ENCODE measurements around the gene IFI27L1.

Gene IFI27L1

GRCh38 chr14:94113073-94113472 is 32.0 kb downstream of the IFI27L1 start:
- no peaks in the 10 kb centered on the region for H3K36me3 ChIP-seq (replicated peaks; ENCODE audit: low read depth, low read length)
- no peak overlapping the region for H3K4me2 ChIP-seq (ENCODE audit: low read length)
- 0 out of 2 replicates have a peak, but pooled peaks cover 4% of the 10 kb centered on the region for H3K27me3 ChIP-seq (ENCODE audit: low read depth, low read length)
- no peaks in the 10 kb centered on the region for H3K79me2 ChIP-seq (ENCODE audit: low read length)
- no peak overlapping the region for H3K4me3 ChIP-seq (ENCODE audit: low read length)
- no peaks in the 10 kb centered on the region for H4K20me1 ChIP-seq (ENCODE audit: insufficient read depth, low read length)
- H2AFZ ChIP-seq (ENCODE audit: low read depth, low read length): no peak overlapping the region
- H3K27ac ChIP-seq (ENCODE audit: low read length): no peak overlapping the region
- H3K9ac ChIP-seq (ENCODE audit: low read length): no peak overlapping the region
- TF ChIP-seq EZH2phosphoT487 (IDR thresholded peaks at IDR 0.05; ENCODE audit: low read depth) (no peak), CTCF (IDR thresholded peaks at IDR 0.05; ENCODE audit: low read depth, low read length) (no peak)
- no peaks in the 10 kb centered on the region for H3K9me3 ChIP-seq (ENCODE audit: insufficient read depth, low read length)
- H3K4me1 ChIP-seq (ENCODE audit: low read length): no peaks in the 10 kb centered on the region

GRCh38 chr14:94113490-94113889 is 32.4 kb downstream of the IFI27L1 start:
- no peak overlapping the region for H3K4me2 ChIP-seq (ENCODE audit: low read length)
- H2AFZ ChIP-seq (ENCODE audit: low read depth, low read length): no peak overlapping the region
- H3K27me3 ChIP-seq (ENCODE audit: low read depth, low read length): 0 out of 2 replicates have a peak, but pooled peaks cover 4% of the 10 kb centered on the region
- no peak overlapping the region for H3K27ac ChIP-seq (ENCODE audit: low read length)
- TF ChIP-seq CTCF (IDR thresholded peaks at IDR 0.05; ENCODE audit: low read depth, low read length): no peak
- no peak for TF ChIP-seq EZH2phosphoT487 (IDR thresholded peaks at IDR 0.05; ENCODE audit: low read depth)
- H3K36me3 ChIP-seq (replicated peaks; ENCODE audit: low read depth, low read length): no peaks in the 10 kb centered on the region
- no peak overlapping the region for H3K4me3 ChIP-seq (ENCODE audit: low read length)
- no peaks in the 10 kb centered on the region for H4K20me1 ChIP-seq (ENCODE audit: insufficient read depth, low read length)
- no peaks in the 10 kb centered on the region for H3K9me3 ChIP-seq (ENCODE audit: insufficient read depth, low read length)
- H3K79me2 ChIP-seq (ENCODE audit: low read length): no peaks in the 10 kb centered on the region
- H3K4me1 ChIP-seq (ENCODE audit: low read length): no peaks in the 10 kb centered on the region
- no peak overlapping the region for H3K9ac ChIP-seq (ENCODE audit: low read length)

- Histone ChIP-seq H3K27ac (ENCODE audit: low read length) (no peak overlapping the region), H3K9ac (ENCODE audit: low read length) (no peak overlapping the region), H3K36me3 (replicated peaks; ENCODE audit: low read depth, low read length) (no peaks in the 10 kb centered on the region), H3K4me1 (ENCODE audit: low read length) (no peaks in the 10 kb centered on the region), H3K4me2 (ENCODE audit: low read length) (no peak overlapping the region), H2AFZ (ENCODE audit: low read depth, low read length) (no peak overlapping the region), H3K4me3 (ENCODE audit: low read length) (no peak overlapping the region), H3K27me3 (ENCODE audit: low read depth, low read length) (0 out of 2 replicates have a peak, but pooled peaks cover 4% of the 10 kb centered on the region), H4K20me1 (ENCODE audit: insufficient read depth, low read length) (no peaks in the 10 kb centered on the region), H3K9me3 (ENCODE audit: insufficient read depth, low read length) (no peaks in the 10 kb centered on the region), H3K79me2 (ENCODE audit: low read length) (no peaks in the 10 kb centered on the region)
- TF ChIP-seq EZH2phosphoT487 (IDR thresholded peaks at IDR 0.05; ENCODE audit: low read depth): no peak
- TF ChIP-seq CTCF (IDR thresholded peaks at IDR 0.05; ENCODE audit: low read depth, low read length): no peak
These were observed 32.9 kb downstream of the IFI27L1 start for GRCh38 chr14:94113908-94114588.

GRCh38 chr14:94114589-94115057 is 33.5 kb downstream of the IFI27L1 start:
- H4K20me1 ChIP-seq (ENCODE audit: insufficient read depth, low read length): no peaks in the 10 kb centered on the region
- no peaks in the 10 kb centered on the region for H3K4me1 ChIP-seq (ENCODE audit: low read length)
- no peak overlapping the region for H2AFZ ChIP-seq (ENCODE audit: low read depth, low read length)
- TF ChIP-seq CTCF (IDR thresholded peaks at IDR 0.05; ENCODE audit: low read depth, low read length) (no peak), EZH2phosphoT487 (IDR thresholded peaks at IDR 0.05; ENCODE audit: low read depth) (no peak)
- no peaks in the 10 kb centered on the region for H3K79me2 ChIP-seq (ENCODE audit: low read length)
- no peaks in the 10 kb centered on the region for H3K36me3 ChIP-seq (replicated peaks; ENCODE audit: low read depth, low read length)
- H3K4me2 ChIP-seq (ENCODE audit: low read length): no peak overlapping the region
- H3K9me3 ChIP-seq (ENCODE audit: insufficient read depth, low read length): no peaks in the 10 kb centered on the region
- no peak overlapping the region for H3K9ac ChIP-seq (ENCODE audit: low read length)
- 0 out of 2 replicates have a peak, but pooled peaks cover 4% of the 10 kb centered on the region for H3K27me3 ChIP-seq (ENCODE audit: low read depth, low read length)
- H3K27ac ChIP-seq (ENCODE audit: low read length): no peak overlapping the region
- H3K4me3 ChIP-seq (ENCODE audit: low read length): no peak overlapping the region
